HG02763 (cell line): ENCODE measurements around the gene ASPRV1.

Source experiments
- ATAC-seq: cut with Tn5 transposase; IDR thresholded peaks from one replicate; pipeline ENCODE4 v1.9.1; 2021; ENCODE audit warnings: mild to moderate bottlenecking, moderate library complexity; ENCODE audit not compliant: unreplicated experiment

ASPRV1 gene

DNA sequence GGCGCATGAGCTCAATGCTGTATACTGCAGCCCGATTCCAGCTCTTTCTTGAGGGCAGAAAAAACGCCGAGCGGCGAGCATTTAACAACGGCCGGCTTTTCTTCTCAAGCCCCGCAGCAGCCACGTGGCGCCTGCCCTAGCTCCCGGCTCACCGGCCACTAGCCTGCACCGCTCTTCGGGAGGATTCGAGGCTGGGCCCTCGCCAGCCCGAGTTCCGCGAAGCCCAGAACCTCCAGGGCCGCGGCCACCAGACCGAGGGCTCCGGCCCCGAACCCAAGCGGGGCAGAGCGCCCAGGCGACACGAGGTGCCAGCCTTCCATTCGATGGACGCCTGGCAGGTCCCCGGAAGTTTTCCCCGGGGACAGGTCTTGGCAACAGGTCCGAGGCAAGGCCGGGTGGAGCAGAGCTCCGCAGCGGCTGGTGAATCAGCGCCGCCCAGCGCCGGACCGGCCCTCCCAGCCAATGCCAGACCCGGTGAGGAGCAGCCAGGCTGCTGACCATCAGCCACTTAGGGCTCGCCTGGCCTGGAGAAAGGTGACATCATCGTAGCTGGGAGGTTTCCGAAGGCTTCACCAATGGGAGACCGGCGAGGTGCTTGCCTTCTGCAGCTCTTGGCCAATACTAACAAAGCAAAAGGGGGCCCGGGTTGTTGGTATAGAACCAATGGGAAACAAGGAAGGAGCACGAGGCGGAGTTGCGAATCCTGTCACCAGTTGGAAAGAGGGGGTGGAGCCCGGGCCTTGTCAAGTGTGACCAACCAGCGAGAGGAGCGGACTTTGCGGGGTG lies 47.1 kb downstream of the ASPRV1 start:
- ATAC-seq, result peak; percentile 85

DNA sequence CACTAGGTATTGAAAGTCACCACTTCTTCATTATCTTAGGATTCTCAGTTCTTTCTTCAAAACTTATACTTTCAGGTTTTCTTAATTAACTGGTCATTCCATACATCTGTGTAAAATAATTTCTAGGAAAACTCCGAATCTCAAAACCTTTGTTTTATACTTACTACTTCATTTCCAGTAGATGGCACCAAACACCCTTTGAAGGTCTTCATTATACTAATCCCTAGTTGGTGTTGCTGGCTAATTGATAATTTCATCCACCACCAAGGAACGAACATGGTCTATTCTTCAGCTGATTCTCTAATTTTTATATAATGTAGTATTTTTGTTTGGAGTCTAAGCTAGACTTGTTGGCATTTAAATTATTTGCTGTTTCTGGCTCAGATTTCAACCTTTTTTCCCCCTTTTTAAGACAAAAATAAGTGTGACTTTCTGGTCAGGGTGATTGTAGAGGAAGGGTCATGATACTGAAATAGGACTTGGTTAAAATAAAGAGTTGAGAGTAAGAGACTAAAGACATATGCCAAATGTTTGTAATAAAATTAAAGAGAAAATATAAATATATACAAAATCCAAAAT lies 49.4 kb downstream of the ASPRV1 start:
- ATAC-seq, result no peak
